Skeletal muscle cell (primary cell): ENCODE measurements around the gene SLC24A3.

ENCODE experiments used
- DNase-seq: peaks from one replicate; pipeline ENCODE4 v3.0.0-alpha.2; 2010; ENCODE audit warnings: low read depth
- H3K4me3 ChIP-seq: 2 replicates; pipeline ENCODE4 v1.5.1; 2011; ENCODE audit warnings: low read depth, mild to moderate bottlenecking, control low read depth, low read length, moderate library complexity

Gene SLC24A3

GRCh38 chr20:19292254-19292653 lies 79.8 kb downstream of the SLC24A3 start:
- H3K4me3 ChIP-seq = no peak overlapping the region
- DNase-seq = no peak

GRCh38 chr20:19295076-19295475 lies 82.6 kb downstream of the SLC24A3 start:
- H3K4me3 ChIP-seq = no peak overlapping the region
- no peak for DNase-seq

GRCh38 chr20:19298652-19299051 lies 86.2 kb downstream of the SLC24A3 start:
- DNase-seq = no peak
- no peak overlapping the region for H3K4me3 ChIP-seq

GRCh38 chr20:19300395-19300794 lies 88.0 kb downstream of the SLC24A3 start:
- H3K4me3 ChIP-seq = no peak overlapping the region
- no peak for DNase-seq

GRCh38 chr20:19301142-19301541 lies 88.7 kb downstream of the SLC24A3 start:
- DNase-seq = no peak
- no peak overlapping the region for H3K4me3 ChIP-seq

- no peak for DNase-seq
- H3K4me3 ChIP-seq = no peak overlapping the region
Observed at GRCh38 chr20:19301843-19302242, 89.4 kb downstream of the SLC24A3 start.

GRCh38 chr20:19302714-19303113 lies 90.3 kb downstream of the SLC24A3 start:
- no peak for DNase-seq
- H3K4me3 ChIP-seq = no peak overlapping the region

GRCh38 chr20:19304389-19304788 lies 91.9 kb downstream of the SLC24A3 start:
- no peak for DNase-seq
- no peak overlapping the region for H3K4me3 ChIP-seq

GRCh38 chr20:19304886-19305415 lies 92.5 kb downstream of the SLC24A3 start:
- H3K4me3 ChIP-seq = no peak overlapping the region
- DNase-seq = no peak

GRCh38 chr20:19308146-19308545 lies 95.7 kb downstream of the SLC24A3 start:
- DNase-seq = no peak
- H3K4me3 ChIP-seq = no peak overlapping the region

GRCh38 chr20:19310541-19310940 lies 98.1 kb downstream of the SLC24A3 start:
- no peak overlapping the region for H3K4me3 ChIP-seq
- DNase-seq = no peak

GRCh38 chr20:19313342-19314069 lies 101.1 kb downstream of the SLC24A3 start:
- no peak for DNase-seq
- no peak overlapping the region for H3K4me3 ChIP-seq

- no peak for DNase-seq
- H3K4me3 ChIP-seq = no peak overlapping the region
Observed at GRCh38 chr20:19314621-19315020, 102.2 kb downstream of the SLC24A3 start.

- no peak for DNase-seq
- no peak overlapping the region for H3K4me3 ChIP-seq
Observed at GRCh38 chr20:19317237-19318069, 105.0 kb downstream of the SLC24A3 start.

- no peak for DNase-seq
- no peak overlapping the region for H3K4me3 ChIP-seq
Observed at GRCh38 chr20:19318610-19319009, 106.2 kb downstream of the SLC24A3 start.

- H3K4me3 ChIP-seq = no peak overlapping the region
- no peak for DNase-seq
Observed at GRCh38 chr20:19320005-19320404, 107.6 kb downstream of the SLC24A3 start.

- no peak for DNase-seq
- no peak overlapping the region for H3K4me3 ChIP-seq
Observed at GRCh38 chr20:19321176-19321575, 108.7 kb downstream of the SLC24A3 start.

GRCh38 chr20:19322061-19322985 lies 109.9 kb downstream of the SLC24A3 start:
- DNase-seq = no peak
- H3K4me3 ChIP-seq = no peak overlapping the region

- no peak for DNase-seq
- no peak overlapping the region for H3K4me3 ChIP-seq
Observed at GRCh38 chr20:19327401-19327800, 115.0 kb downstream of the SLC24A3 start.

GRCh38 chr20:19328676-19329075 lies 116.2 kb downstream of the SLC24A3 start:
- no peak overlapping the region for H3K4me3 ChIP-seq
- DNase-seq = no peak
